Activated CD4-positive, alpha-beta T cell treated with anti-CD3 and anti-CD28 coated beads for 36 hours (primary cell): Measurements from ENCODE around the gene STRADA. TPM values are rescaled to one million over a fixed set of nuclear protein-coding genes. Genes with fewer than 3 reads are reported as not detected.

Source experiments
- ATAC-seq: fragments of 200-7000 bp; cut with Tn5 transposase; one replicate; pipeline ENCODE4 v1.10.0; 2021; ENCODE audit warnings: mild to moderate bottlenecking, moderate library complexity
- CTCF ChIA-PET: fragments of 350-600 bp; sonication (Branson Sonifier 250); formaldehyde crosslinking; loops from one replicate; lab custom pipeline; 2021; ENCODE audit warnings: antibody characterized with exemption; lab: Charles Lee
- POLR2A ChIA-PET: fragments of 350-600 bp; sonication (Branson Sonifier 250); formaldehyde crosslinking; loops from one replicate; lab custom pipeline; 2021; ENCODE audit warnings: antibody characterized with exemption, inconsistent platforms; lab: Charles Lee
- DNase-seq: peaks from one replicate; pipeline ENCODE4 v3.0.0-alpha.2; 2020
- H3K27ac Mint-ChIP-seq: one replicate; pipeline ENCODE4 v1.8.0; 2021; ENCODE audit warnings: mixed read lengths
- H3K27me3 Mint-ChIP-seq: one replicate; pipeline ENCODE4 v1.8.0; 2021; ENCODE audit warnings: mixed read lengths
- H3K36me3 Mint-ChIP-seq: one replicate; pipeline ENCODE4 v1.8.0; 2021; ENCODE audit warnings: low read depth, mixed read lengths
- H3K4me1 Mint-ChIP-seq: one replicate; pipeline ENCODE4 v1.8.0; 2021; ENCODE audit warnings: mixed read lengths
- H3K4me3 Mint-ChIP-seq: one replicate; pipeline ENCODE4 v1.8.0; 2021; ENCODE audit warnings: mild to moderate bottlenecking, moderate library complexity, mixed read lengths
- H3K9me3 Mint-ChIP-seq: one replicate; pipeline ENCODE4 v1.8.0; 2021; ENCODE audit warnings: low read depth, mixed read lengths
- intact Hi-C, 2 experiments: fragments of 100-400 bp; cut with DNase I in 1 of 2; cut with micrococcal nuclease in 1 of 2; formaldehyde crosslinking; loops; one replicate each; pipeline versions ENCODE4 v1.14.2 to v1.15.1; 2022 to 2024; cut with DNase I, micrococcal nuclease
- total RNA-seq, 2 experiments: library from RNA; stranded (reverse); gene quantifications; one replicate each; pipeline ENCODE4 v1.2.3, GENCODE V29; 2021

The STRADA gene
- total RNA-seq, 2 experiments from 2014 or later, result 51.0 to 53.6 TPM

DNA sequence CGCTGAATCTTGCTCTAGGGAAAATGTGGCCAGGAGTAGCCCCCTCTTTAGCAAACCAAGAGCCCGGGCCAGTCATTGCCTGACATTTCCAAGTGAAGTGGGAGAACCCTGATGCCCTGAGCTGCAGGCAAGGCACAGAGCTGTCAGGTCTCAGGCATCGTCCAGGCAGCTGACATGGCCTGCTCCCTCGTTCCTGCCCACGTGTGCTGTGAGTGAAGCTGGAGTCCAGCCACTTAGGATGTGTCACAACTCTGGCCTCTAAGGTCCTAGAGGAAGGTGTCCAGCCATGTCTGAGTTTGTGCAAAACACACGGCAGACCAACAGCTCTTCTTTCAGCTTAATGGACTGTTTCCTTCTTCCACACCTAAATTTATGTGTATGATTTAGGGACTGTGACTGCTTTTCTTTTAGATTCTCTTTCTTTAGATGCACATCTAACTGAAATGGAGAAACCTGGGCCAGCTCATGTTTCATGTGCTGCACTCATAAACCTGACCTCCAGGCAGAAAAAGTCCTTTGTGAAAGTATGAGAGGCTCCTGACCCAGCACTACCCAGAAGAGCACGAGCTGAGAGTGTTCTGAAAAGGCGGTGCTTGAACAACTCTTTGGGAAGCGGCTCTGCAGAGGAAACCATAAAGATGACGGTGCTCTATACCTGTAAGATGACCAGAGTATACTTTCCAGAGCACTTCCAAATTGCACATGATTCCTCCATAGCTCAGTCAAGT, 26.9 kb downstream of the STRADA start:
- no peaks in the 10 kb centered on the region for H3K27me3 Mint-ChIP-seq
- intact Hi-C loops, result no loop called here
- peaks cover 8% of the 10 kb centered on the region for H3K36me3 Mint-ChIP-seq
- ATAC-seq (no peak), DNase-seq (no peak)
- no peak overlapping the region for H3K27ac Mint-ChIP-seq
- H3K4me3 Mint-ChIP-seq, result no peak overlapping the region
- POLR2A ChIA-PET, result no interaction called here
- H3K4me1 Mint-ChIP-seq, result peaks cover 8% of the 10 kb centered on the region
- CTCF ChIA-PET, result interaction anchor here (0.9 to 1.2 kb wide), 3 partner anchors 12 to 18 kb away, joined by 3 to 7 read pairs (median 3); no protein-coding TSS in a partner anchor
- no peaks in the 10 kb centered on the region for H3K9me3 Mint-ChIP-seq

DNA sequence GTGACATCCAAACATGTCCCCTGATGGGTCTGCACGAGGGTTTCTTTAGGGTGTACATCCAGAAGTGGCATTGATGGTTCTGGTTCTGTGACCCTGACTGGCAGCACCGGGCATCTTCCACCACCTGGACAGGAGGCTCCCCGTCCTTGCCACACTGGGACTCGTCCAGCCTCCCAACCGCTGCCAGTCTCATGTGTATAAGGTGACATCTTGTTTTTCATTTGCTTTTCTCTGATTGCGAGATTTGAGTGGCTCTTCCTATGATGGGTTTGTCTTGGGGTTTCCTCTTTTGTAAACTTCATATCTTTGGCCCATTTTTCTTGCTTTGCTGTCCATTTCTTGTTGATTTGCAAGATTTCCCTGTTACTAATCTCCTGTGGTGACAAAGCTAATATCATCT, 32.5 kb downstream of the STRADA start:
- no peak overlapping the region for H3K4me3 Mint-ChIP-seq
- H3K4me1 Mint-ChIP-seq, result peaks cover 52% of the 10 kb centered on the region
- no peaks in the 10 kb centered on the region for H3K27me3 Mint-ChIP-seq
- H3K9me3 Mint-ChIP-seq, result no peaks in the 10 kb centered on the region
- intact Hi-C loops, result no loop called here
- ATAC-seq, result no peak
- no peak for DNase-seq
- peak overlapping the region; percentile 44 for H3K27ac Mint-ChIP-seq
- H3K36me3 Mint-ChIP-seq, result peaks cover 18% of the 10 kb centered on the region
- POLR2A ChIA-PET, result interaction anchor here (2.3 kb wide), 1 partner anchor 8 kb away, joined by 13 read pairs; no protein-coding TSS in a partner anchor
- CTCF ChIA-PET, result interaction anchor here (0.7 to 3.1 kb wide), 10 partner anchors 8 to 303 kb away, joined by 3 to 23 read pairs (median 6); partner anchors contain the start of gene LIMD2

DNA sequence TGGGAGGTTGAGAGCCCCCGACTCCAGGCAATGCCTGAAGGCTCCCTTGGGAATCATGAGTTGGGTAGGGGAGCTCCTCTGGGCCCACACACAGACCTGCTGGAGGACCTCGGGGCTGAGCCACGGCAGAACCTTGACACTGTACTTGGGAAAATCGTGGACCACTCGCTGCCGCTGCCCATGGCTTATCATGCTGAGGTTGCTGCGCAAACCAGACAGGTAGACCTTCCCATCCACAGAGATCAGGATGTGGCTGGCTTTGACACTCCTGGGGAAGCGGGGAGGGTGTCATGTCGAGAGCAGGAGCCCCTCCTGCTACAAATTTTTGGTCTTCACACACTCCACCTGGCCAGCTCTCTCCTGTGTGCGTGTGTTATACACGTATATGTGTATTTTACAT, 34.4 kb downstream of the STRADA start:
- intact Hi-C loops, result no loop called here
- Mint-ChIP-seq H3K4me3 (no peak overlapping the region), H3K27ac (peak overlapping the region; percentile 72), H3K9me3 (no peaks in the 10 kb centered on the region), H3K27me3 (no peaks in the 10 kb centered on the region), H3K36me3 (peaks cover 33% of the 10 kb centered on the region), H3K4me1 (peaks cover 72% of the 10 kb centered on the region)
- ChIA-PET POLR2A (interaction anchor here (0.7 kb wide), 1 partner anchor 102 kb away, joined by 3 read pairs; no protein-coding TSS in a partner anchor), CTCF (interaction anchor here (0.8 to 0.9 kb wide), 2 partner anchors 9 to 281 kb away, joined by 3 to 4 read pairs; no protein-coding TSS in a partner anchor)
- ATAC-seq (no peak), DNase-seq (no peak)

DNA sequence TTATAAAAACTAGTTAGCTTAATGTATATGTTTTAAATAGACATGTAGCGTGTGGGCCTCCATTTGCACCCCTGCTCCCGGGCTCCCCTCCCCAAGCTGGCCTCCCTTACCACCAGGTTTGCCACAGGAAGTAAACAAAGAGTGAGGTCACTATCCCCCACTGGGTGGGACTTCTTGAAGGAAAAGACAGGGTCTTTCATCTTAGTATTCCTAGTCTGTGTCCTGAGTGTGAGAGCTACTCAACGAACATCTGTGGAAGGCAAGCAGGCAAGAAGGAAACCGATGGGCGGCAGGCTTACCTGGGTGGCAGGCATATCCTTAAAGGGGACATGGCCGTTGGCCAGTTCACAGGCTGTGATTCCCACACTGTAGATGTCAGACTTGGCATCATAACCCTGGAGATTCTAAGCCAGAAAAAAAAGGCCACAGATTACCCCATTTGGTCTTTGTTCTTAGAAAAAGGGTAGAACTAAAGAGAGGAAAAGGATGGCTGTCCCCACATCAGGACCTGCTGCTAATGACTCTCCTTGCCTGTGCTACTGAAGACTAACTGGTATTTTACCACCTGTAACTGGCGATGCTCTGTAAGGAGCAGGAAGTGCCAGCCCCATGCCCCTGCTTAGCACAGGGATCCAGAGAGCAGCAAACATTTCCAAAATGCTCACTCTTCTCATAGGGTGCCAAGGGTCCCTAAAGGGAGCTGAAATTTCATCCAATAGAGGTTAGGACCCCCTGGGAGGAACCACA, 35.1 kb downstream of the STRADA start:
- ChIA-PET CTCF (interaction anchor here (0.8 kb wide), 2 partner anchors 63 to 281 kb away, joined by 3 read pairs; no protein-coding TSS in a partner anchor), POLR2A (no interaction called here)
- no peak for DNase-seq
- H3K4me1 Mint-ChIP-seq, result peaks cover 77% of the 10 kb centered on the region
- H3K27ac Mint-ChIP-seq, result peak overlapping the region; percentile 72
- no peak for ATAC-seq
- no peaks in the 10 kb centered on the region for H3K27me3 Mint-ChIP-seq
- H3K9me3 Mint-ChIP-seq, result no peaks in the 10 kb centered on the region
- H3K36me3 Mint-ChIP-seq, result peaks cover 38% of the 10 kb centered on the region
- H3K4me3 Mint-ChIP-seq, result no peak overlapping the region
- intact Hi-C loops, result no loop called here

DNA sequence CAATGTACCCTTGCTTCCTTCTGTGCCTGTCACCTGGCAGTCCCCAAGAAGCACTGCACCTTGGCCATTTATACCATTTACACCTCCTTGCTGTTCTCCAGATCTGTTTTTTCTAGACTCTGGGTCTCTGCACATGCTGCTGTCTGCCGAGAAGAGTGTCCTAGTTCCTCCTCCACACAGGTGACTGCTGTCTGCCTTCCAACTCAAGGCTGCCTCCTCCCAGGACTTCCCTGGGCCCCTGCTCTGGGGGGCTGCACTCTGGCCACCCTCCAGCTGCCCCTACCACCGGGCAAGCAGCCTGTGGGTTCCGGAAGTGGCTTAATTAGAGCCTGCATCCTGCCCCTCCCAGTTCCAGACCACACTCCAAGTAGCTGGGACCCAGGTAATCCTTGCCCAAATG, 35.9 kb downstream of the STRADA start:
- no peak for DNase-seq
- H3K4me3 Mint-ChIP-seq, result no peak overlapping the region
- POLR2A ChIA-PET, result interaction anchor here (0.6 kb wide), 1 partner anchor 15 kb away, joined by 3 read pairs; no protein-coding TSS in a partner anchor
- peaks cover 81% of the 10 kb centered on the region for H3K4me1 Mint-ChIP-seq
- peaks cover 42% of the 10 kb centered on the region for H3K36me3 Mint-ChIP-seq
- CTCF ChIA-PET, result interaction anchor here (0.5 to 0.8 kb wide), 2 partner anchors 42 to 63 kb away, joined by 3 to 4 read pairs; no protein-coding TSS in a partner anchor
- peak overlapping the region; percentile 72 for H3K27ac Mint-ChIP-seq
- no peaks in the 10 kb centered on the region for H3K27me3 Mint-ChIP-seq
- intact Hi-C loops, result no loop called here
- no peak for ATAC-seq
- H3K9me3 Mint-ChIP-seq, result no peaks in the 10 kb centered on the region

DNA sequence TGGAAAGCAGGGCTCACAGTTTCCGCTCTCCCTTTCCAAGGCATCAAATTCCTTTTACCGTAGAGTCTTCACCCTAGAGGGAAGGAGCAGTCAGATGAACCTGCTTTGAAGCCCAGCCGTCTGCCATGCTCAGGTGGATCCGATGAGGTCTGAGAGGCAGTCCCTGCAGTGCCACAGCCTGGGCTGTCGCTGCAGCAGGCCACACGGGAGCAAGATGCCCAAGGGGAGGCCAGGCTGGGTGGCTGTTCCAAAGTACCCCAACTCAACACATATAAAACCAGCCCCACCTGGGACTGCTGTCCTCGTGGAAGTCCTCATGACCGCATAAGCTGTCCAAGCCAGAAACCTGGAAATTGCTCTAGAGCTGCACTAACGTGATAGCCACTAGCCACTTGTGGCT, 36.8 kb downstream of the STRADA start:
- intact Hi-C loops, result loop anchor here in 1 of 2 experiments (5.0 kb wide), 1 partner anchor 122 kb away; the partner anchor contains the start of genes FTSJ3 and PSMC5
- ATAC-seq (no peak), DNase-seq (no peak)
- Mint-ChIP-seq H3K4me3 (no peak overlapping the region), H3K9me3 (no peaks in the 10 kb centered on the region), H3K36me3 (peaks cover 39% of the 10 kb centered on the region), H3K27ac (no peak overlapping the region), H3K27me3 (no peaks in the 10 kb centered on the region), H3K4me1 (peaks cover 75% of the 10 kb centered on the region)
- CTCF ChIA-PET, result no interaction called here
- POLR2A ChIA-PET, result interaction anchor here (0.6 kb wide), 1 partner anchor 14 kb away, joined by 3 read pairs; no protein-coding TSS in a partner anchor

DNA sequence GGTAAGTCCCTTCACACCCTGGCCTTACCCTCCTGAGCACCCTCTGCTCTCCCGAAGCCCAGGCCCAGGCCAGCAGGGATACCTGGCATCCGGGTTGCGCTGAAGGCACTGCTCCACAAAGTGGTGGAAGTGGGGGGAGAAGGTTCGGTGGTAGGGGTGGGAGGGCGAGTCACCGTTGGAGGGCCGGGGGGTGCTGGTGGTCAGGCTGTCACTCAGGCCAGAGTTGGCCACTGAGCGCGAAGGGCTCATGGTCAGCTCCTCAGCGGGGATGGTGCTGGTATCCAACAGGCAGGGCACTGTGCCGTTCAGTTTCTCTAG, 37.4 kb downstream of the STRADA start:
- Mint-ChIP-seq H3K27me3 (no peaks in the 10 kb centered on the region), H3K27ac (no peak overlapping the region), H3K9me3 (no peaks in the 10 kb centered on the region), H3K36me3 (peaks cover 36% of the 10 kb centered on the region), H3K4me3 (no peak overlapping the region), H3K4me1 (peaks cover 70% of the 10 kb centered on the region)
- POLR2A ChIA-PET, result interaction anchor here (1.1 kb wide), 1 partner anchor 70 kb away, joined by 3 read pairs; the partner anchor contains the start of gene DDX42
- DNase-seq (no peak), ATAC-seq (no peak)
- CTCF ChIA-PET, result interaction anchor here (1.5 kb wide), 1 partner anchor 279 kb away, joined by 4 read pairs; no protein-coding TSS in a partner anchor
- intact Hi-C loops, result loop anchor here in 1 of 2 experiments (5.0 kb wide), 1 partner anchor 123 kb away; the partner anchor contains the start of genes FTSJ3 and PSMC5

DNA sequence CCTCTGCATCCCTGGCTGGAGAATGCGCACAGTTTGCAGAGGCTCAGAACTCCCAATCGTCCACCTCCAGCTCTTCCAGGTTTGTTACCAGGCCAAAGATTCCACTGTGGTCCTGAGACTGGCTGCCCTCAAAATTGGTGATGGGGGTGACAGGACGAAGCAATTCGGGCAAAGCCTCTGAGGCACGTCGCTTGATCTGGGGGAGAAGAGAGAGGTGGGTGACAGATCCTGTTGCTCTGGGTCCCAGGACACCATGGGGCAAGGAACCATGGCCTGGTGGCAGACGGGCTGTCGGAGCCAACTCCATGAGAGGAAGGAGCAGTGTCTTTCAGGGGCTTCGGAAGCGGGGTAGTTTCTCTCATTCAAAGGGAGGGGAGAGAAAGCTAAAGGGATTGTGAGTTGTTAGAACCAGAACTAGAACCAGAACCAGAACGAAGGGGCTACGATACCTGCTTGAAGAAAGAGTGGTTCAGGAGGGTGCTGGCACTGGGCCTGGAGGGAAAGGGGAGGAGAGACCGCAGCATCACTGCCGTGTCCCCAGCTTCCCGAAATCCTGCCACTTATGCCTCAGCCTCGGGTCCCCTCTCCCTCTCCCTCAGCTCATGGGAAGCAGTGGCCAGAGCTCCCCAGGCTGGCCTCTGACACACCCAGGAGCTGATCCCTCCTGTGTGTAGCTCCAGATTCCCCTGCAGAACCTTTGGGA, 37.9 kb downstream of the STRADA start:
- Mint-ChIP-seq H3K9me3 (no peaks in the 10 kb centered on the region), H3K27ac (peak overlapping the region; percentile 94), H3K4me3 (peak overlapping the region; percentile 42), H3K27me3 (no peaks in the 10 kb centered on the region), H3K4me1 (peaks cover 65% of the 10 kb centered on the region), H3K36me3 (peaks cover 31% of the 10 kb centered on the region)
- ATAC-seq (no peak), DNase-seq (no peak)
- ChIA-PET POLR2A (interaction anchor here (0.8 to 1.1 kb wide), 2 partner anchors 53 to 70 kb away, joined by 3 read pairs; partner anchors contain the start of gene DDX42), CTCF (interaction anchor here (0.6 to 1.5 kb wide), 3 partner anchors 70 to 278 kb away, joined by 3 to 4 read pairs (median 3); partner anchors contain the start of genes CCDC47 and DDX42)
- intact Hi-C loops, result loop anchor here (2.0 to 5.0 kb wide), 2 partner anchors 124 to 803 kb away; partner anchors contain the start of genes CEP95 (in 1 of the 2), DDX5 (in 1 of the 2), FTSJ3 (in 1 of the 2) and PSMC5 (in 1 of the 2)

DNA sequence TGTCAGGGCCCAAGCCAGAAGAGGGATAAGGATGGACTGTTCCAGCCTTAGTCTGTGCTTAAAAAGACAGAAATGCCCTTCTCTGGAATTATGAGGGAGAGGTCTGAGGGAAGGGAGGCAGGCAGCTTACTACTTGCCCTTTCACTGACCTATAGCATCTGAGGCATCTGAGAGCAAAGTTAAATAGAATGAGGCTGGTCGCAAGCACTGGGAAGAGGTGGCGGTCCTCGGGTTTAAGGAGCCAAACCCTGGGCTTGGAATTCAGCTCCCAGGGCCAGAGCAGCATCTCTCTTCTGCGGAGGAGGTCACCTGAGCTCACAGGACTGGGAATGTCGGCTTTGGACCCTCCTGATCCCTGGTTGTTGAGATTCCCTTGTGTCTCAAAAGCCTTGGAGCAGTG, 38.6 kb downstream of the STRADA start:
- Mint-ChIP-seq H3K4me3 (peak overlapping the region; percentile 82), H3K27me3 (no peaks in the 10 kb centered on the region), H3K27ac (peak overlapping the region; percentile 94), H3K36me3 (peaks cover 30% of the 10 kb centered on the region), H3K9me3 (no peaks in the 10 kb centered on the region), H3K4me1 (peaks cover 60% of the 10 kb centered on the region)
- POLR2A ChIA-PET, result interaction anchor here (0.8 kb wide), 1 partner anchor 52 kb away, joined by 3 read pairs; no protein-coding TSS in a partner anchor
- no peak for ATAC-seq
- intact Hi-C loops, result loop anchor here (2.0 to 5.0 kb wide), 2 partner anchors 124 to 804 kb away; partner anchors contain the start of genes CEP95 (in 1 of the 2), DDX5 (in 1 of the 2), FTSJ3 (in 1 of the 2) and PSMC5 (in 1 of the 2)
- DNase-seq, result no peak
- CTCF ChIA-PET, result interaction anchor here (0.6 to 1.5 kb wide), 6 partner anchors 12 to 296 kb away, joined by 3 to 5 read pairs (median 3); partner anchors contain the start of genes CCDC47 and DDX42

DNA sequence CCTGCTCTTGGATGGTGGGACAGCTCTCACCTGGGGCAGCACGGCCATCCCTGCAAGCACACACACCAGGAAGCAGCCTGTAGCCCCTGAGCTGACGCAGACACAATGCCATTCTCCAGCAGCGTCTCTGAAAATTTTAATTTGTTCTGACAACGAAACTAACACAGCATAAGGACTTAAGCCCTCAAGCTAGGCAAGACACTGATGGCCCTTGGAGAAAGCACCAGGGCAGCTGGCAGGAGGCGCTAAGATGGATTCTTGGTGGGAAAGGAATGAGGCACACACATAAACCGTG, 38.9 kb downstream of the STRADA start:
- intact Hi-C loops, result loop anchor here (1.0 to 5.0 kb wide), 4 partner anchors 39 to 804 kb away; partner anchors contain the start of genes STRADA (in 2 of the 2), CEP95 (in 1 of the 2), DDX5 (in 1 of the 2) and FTSJ3 (in 1 of the 2)
- peaks cover 63% of the 10 kb centered on the region for H3K4me1 Mint-ChIP-seq

More for the DNA sequence above, 38.9 kb downstream of the STRADA start:
- Mint-ChIP-seq H3K27ac (peak overlapping the region; percentile 94), H3K9me3 (no peaks in the 10 kb centered on the region), H3K36me3 (peaks cover 34% of the 10 kb centered on the region), H3K27me3 (no peaks in the 10 kb centered on the region), H3K4me3 (peak overlapping the region; percentile 82)
- ChIA-PET CTCF (interaction anchor here (0.6 to 1.5 kb wide), 4 partner anchors 12 to 296 kb away, joined by 3 to 5 read pairs (median 4); no protein-coding TSS in a partner anchor), POLR2A (no interaction called here)
- ATAC-seq (no peak), DNase-seq (no peak)
